ENCODE measurements around the gene NXNL2. TPM values are rescaled to one million over a fixed set of nuclear protein-coding genes. Genes with fewer than 3 reads are reported as not detected.

Gene NXNL2
- total RNA-seq, 2 donors from 2014 or later: not detected

DNA sequence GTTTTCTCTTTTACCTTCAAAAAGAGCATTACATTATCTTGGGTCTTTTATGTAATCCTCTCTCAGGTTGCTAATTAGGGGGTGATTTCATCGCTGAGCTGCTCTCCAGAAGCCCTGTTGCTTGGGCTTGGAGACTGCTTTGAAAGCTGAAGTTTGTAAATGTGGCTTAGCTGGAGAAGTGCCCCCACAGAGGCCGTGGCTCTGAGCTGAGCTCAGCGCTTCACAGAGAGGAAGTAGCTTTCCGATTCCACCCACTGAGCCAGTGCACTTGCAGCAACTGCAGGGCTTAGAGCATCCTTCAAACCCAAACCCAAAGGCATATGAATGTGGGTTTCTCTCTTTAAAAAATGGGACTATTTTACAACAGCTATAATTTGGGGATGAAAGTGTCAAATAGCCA, 13.7 kb upstream of the NXNL2 start:
- Mint-ChIP-seq H3K4me1 (ENCODE audit: low read depth) (no peaks in the 10 kb centered on the region), H3K27ac (no peak overlapping the region), H3K36me3 (ENCODE audit: insufficient read depth in 2 of 2) (no peaks in the 10 kb centered on the region), H3K9me3 (no peaks in the 10 kb centered on the region), H3K4me3 (no peak overlapping the region), H3K27me3 (ENCODE audit: low read depth) (peaks cover 27% of the 10 kb centered on the region)
- DNase-seq (no peak), ATAC-seq (replicated peaks in 1 of 2) (no peak)

- Mint-ChIP-seq H3K4me1 (ENCODE audit: low read depth) (no peaks in the 10 kb centered on the region), H3K27ac (no peak overlapping the region), H3K36me3 (ENCODE audit: insufficient read depth in 2 of 2) (no peaks in the 10 kb centered on the region), H3K9me3 (no peaks in the 10 kb centered on the region), H3K27me3 (ENCODE audit: low read depth) (peaks cover 31% of the 10 kb centered on the region), H3K4me3 (no peak overlapping the region)
- ATAC-seq (replicated peaks in 1 of 2): no peak
- DNase-seq: no peak
These were observed 12.6 kb upstream of the NXNL2 start for GRCh38 chr9:88522360-88522759.

DNA sequence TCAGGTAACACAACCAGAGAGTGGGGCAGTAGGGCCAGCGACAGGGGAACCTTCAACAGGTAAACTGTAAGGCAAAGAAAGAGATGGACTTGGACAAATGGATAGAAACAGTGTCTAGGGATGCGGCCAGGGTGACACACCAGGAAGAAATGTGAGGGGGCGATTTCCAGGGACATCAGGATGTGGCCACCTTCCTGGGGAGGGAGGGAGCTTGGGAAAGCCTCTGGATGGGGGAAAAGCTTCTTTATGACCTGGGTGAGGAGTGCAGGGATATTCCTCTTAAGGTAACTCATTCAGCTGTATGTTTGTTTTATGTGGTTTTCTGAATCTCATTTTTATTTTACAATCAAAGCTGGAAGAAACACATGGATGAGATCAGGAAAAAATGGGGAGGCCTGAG, 11.9 kb upstream of the NXNL2 start:
- H3K27ac Mint-ChIP-seq: no peak overlapping the region
- H3K4me1 Mint-ChIP-seq (ENCODE audit: low read depth): no peaks in the 10 kb centered on the region
- no peak overlapping the region for H3K4me3 Mint-ChIP-seq
- H3K36me3 Mint-ChIP-seq (ENCODE audit: insufficient read depth in 2 of 2): no peaks in the 10 kb centered on the region
- H3K27me3 Mint-ChIP-seq (ENCODE audit: low read depth): peaks cover 26% of the 10 kb centered on the region
- no peaks in the 10 kb centered on the region for H3K9me3 Mint-ChIP-seq
- no peak for DNase-seq
- no peak for ATAC-seq (replicated peaks in 1 of 2)

DNA sequence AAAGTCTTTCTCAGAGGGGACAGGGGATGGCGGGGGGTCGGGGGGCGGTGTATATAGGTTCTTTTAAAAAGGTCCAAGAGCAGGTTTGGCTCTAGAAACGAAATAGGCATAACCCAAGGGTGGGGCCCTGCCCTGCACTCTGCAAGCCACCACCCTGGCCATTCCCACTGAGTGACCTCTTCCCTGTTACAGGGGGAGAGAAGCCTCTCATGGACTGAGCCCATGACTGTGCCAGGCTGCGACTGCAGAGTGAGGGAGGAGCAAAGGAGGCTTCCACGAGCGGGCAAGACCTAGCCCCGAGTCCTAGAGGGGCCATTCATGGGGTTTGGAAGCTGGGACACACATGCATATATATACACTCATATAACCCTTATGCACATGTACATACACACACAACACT, 10.1 kb upstream of the NXNL2 start:
- no peak overlapping the region for H3K4me3 Mint-ChIP-seq
- no peak for DNase-seq
- no peak overlapping the region for H3K27ac Mint-ChIP-seq
- no peak for ATAC-seq (replicated peaks in 1 of 2)
- H3K4me1 Mint-ChIP-seq (ENCODE audit: low read depth): no peaks in the 10 kb centered on the region
- H3K27me3 Mint-ChIP-seq (ENCODE audit: low read depth): peaks cover 40% of the 10 kb centered on the region
- H3K36me3 Mint-ChIP-seq (ENCODE audit: insufficient read depth in 2 of 2): no peaks in the 10 kb centered on the region
- H3K9me3 Mint-ChIP-seq: no peaks in the 10 kb centered on the region

DNA sequence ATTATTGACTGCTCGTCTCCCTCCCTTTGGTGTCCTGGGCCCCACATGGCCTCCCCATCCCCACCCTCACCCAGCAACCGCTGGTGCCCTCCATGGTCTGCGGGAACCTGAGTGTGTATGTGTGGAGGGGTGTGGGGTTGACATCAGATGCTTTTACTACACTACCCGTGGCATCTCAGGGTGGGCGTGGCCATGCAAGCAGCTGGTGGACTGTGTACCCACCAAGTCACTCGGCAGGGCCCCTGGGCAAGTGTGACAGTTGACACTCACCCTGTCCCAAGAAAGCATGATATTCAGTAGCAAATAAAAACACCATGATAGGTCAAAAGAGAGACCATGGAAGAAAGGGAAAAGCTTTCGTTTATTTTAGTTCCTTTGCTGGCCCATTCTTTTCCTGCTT, 7.4 kb upstream of the NXNL2 start:
- Mint-ChIP-seq H3K27ac (no peak overlapping the region), H3K4me3 (no peak overlapping the region), H3K9me3 (no peaks in the 10 kb centered on the region), H3K4me1 (ENCODE audit: low read depth) (peaks cover under 1% of the 10 kb centered on the region), H3K27me3 (ENCODE audit: low read depth) (peaks cover 44% of the 10 kb centered on the region), H3K36me3 (ENCODE audit: insufficient read depth in 2 of 2) (no peaks in the 10 kb centered on the region)
- DNase-seq: no peak
- no peak for ATAC-seq (replicated peaks in 1 of 2)

GRCh38 chr9:88528080-88528790, 6.7 kb upstream of the NXNL2 start:
- DNase-seq: no peak
- H3K27ac Mint-ChIP-seq: no peak overlapping the region
- no peak overlapping the region for H3K4me3 Mint-ChIP-seq
- peaks cover 51% of the 10 kb centered on the region for H3K27me3 Mint-ChIP-seq (ENCODE audit: low read depth)
- H3K36me3 Mint-ChIP-seq (ENCODE audit: insufficient read depth in 2 of 2): no peaks in the 10 kb centered on the region
- no peak for ATAC-seq (replicated peaks in 1 of 2)
- peaks cover 5% of the 10 kb centered on the region for H3K4me1 Mint-ChIP-seq (ENCODE audit: low read depth)
- no peaks in the 10 kb centered on the region for H3K9me3 Mint-ChIP-seq

DNA sequence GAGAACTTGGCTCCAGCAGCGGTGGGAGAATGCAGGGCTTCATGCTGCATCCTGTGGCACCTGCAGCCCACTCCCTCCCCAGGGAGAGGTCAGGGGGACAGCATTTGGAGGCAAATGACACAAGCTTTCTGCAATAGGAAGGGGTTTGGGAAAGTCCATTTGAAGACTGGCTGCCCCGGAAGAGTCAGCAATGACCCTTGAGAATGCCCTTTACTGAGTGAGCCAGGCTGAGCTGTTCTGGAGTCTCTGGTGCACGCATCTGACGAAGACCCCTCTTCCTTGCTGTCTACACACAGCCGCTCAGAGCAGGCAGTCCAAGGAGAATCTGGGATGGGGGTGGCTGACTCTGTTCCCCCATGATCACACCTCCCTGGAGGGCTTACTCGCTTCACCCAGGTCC, 5.5 kb upstream of the NXNL2 start:
- Mint-ChIP-seq H3K27ac (no peak overlapping the region), H3K4me1 (ENCODE audit: low read depth) (peaks cover 10% of the 10 kb centered on the region), H3K27me3 (ENCODE audit: low read depth) (peaks cover 60% of the 10 kb centered on the region), H3K4me3 (no peak overlapping the region), H3K36me3 (ENCODE audit: insufficient read depth in 2 of 2) (peaks cover 2% of the 10 kb centered on the region in 2 donors), H3K9me3 (no peaks in the 10 kb centered on the region)
- ATAC-seq (replicated peaks in 1 of 2) (no peak), DNase-seq (no peak)

GRCh38 chr9:88530051-88530450, 4.9 kb upstream of the NXNL2 start:
- Mint-ChIP-seq H3K9me3 (no peaks in the 10 kb centered on the region), H3K4me1 (ENCODE audit: low read depth) (peaks cover 10% of the 10 kb centered on the region), H3K4me3 (no peak overlapping the region), H3K27ac (no peak overlapping the region), H3K36me3 (ENCODE audit: insufficient read depth in 2 of 2) (peaks cover 2% of the 10 kb centered on the region in 2 donors), H3K27me3 (ENCODE audit: low read depth) (peaks cover 60% of the 10 kb centered on the region)
- DNase-seq (no peak), ATAC-seq (replicated peaks in 1 of 2) (no peak)

DNA sequence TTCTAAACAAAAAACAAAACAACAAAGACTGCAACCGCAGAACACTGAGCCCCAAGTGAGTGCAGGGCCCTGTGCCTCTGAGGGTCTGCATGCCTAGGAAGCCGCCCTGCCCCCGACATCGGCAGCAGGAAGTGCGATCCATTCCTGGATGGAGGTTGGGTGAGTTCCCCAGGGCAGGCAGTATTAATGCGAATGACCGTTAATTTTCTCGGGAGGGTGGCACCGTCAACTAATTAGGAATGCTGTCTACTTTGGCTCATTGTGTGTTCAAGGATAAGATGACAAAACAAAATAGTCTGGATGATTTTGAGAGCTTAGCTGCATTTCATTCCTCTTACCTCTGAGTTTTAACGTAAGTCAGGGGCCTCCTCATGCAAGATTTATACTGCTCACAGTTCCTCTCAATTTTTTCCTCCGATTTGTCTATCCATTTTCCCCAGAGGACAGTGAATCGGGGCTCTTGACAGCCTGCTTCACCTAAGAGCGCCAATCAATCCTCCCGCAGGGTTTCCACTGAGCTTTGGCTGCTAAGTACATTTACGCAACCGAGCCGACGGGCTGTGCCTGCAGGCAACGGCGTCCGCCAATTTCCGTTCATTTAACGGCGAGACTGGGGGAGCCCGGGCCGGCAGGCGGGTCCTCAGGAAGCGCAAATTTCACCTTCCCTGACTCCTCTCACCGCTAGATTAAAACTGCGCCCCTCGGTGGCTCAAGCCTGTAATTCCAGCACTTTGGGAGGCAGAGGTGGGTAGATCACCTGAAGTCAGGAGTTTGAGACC, 2.9 kb upstream of the NXNL2 start:
- DNase-seq (no peak), ATAC-seq (replicated peaks in 1 of 2) (no peak)
- H3K36me3 Mint-ChIP-seq (ENCODE audit: insufficient read depth in 2 of 2): peaks cover 2% of the 10 kb centered on the region in 2 donors
- H3K9me3 Mint-ChIP-seq: no peaks in the 10 kb centered on the region
- H3K4me1 Mint-ChIP-seq (ENCODE audit: low read depth): peaks cover 10% of the 10 kb centered on the region
- H3K27ac Mint-ChIP-seq: no peak overlapping the region
- peaks cover 60% of the 10 kb centered on the region for H3K27me3 Mint-ChIP-seq (ENCODE audit: low read depth)
- H3K4me3 Mint-ChIP-seq: peak overlapping the region in 1 of 2 donors; percentile 8

- Mint-ChIP-seq H3K36me3 (ENCODE audit: insufficient read depth in 2 of 2) (peaks cover 2% of the 10 kb centered on the region in 2 donors), H3K4me3 (peak overlapping the region; percentile 52 to 55), H3K27ac (peak overlapping the region; percentile 19), H3K4me1 (ENCODE audit: low read depth) (peaks cover 10% of the 10 kb centered on the region), H3K9me3 (no peaks in the 10 kb centered on the region), H3K27me3 (ENCODE audit: low read depth) (peaks cover 65% of the 10 kb centered on the region)
- ATAC-seq (replicated peaks in 1 of 2): peak in 1 of 2 donors; percentile 19
- DNase-seq: no peak
These were observed 975 bp upstream of the NXNL2 start for GRCh38 chr9:88533951-88534455.

DNA sequence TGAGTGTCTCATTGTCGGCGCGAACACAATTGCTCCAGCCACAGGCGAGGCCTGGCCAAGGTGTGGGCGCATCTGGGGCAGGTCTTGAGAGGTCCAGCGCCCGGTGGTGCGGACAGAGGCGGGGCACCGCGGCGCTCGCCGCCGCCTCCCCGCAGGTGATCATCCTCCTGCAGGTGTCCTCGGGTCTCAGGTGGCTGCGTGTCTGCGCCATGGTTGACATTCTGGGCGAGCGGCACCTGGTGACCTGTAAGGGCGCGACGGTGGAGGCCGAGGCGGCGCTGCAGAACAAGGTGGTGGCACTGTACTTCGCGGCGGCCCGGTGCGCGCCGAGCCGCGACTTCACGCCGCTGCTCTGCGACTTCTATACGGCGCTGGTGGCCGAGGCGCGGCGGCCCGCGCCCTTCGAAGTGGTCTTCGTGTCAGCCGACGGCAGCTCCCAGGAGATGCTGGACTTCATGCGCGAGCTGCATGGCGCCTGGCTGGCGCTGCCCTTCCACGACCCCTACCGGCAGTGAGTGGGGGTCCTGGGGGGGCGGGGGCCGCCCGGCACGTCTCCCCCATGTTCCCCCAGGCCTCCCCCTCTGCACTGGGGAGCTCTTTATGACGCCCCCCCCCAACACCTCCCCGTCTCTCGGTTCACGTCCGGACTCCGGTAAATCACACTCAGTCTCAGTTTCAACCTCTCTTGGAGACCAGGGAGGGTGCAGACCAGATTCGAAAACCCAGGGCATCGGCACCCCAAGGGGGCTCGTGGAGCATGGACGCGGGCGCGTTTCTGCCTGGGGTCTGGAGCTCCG, 446 bp downstream of the NXNL2 start:
- ATAC-seq (replicated peaks in 1 of 2) (peak; percentile 36 to 37), DNase-seq (no peak)
- peaks cover 2% of the 10 kb centered on the region in 2 donors for H3K36me3 Mint-ChIP-seq (ENCODE audit: insufficient read depth in 2 of 2)
- H3K4me1 Mint-ChIP-seq (ENCODE audit: low read depth): peaks cover 10% of the 10 kb centered on the region
- H3K4me3 Mint-ChIP-seq: peak overlapping the region; percentile 65 to 68
- no peak overlapping the region for H3K27ac Mint-ChIP-seq
- H3K9me3 Mint-ChIP-seq: no peaks in the 10 kb centered on the region
- peaks cover 53% of the 10 kb centered on the region for H3K27me3 Mint-ChIP-seq (ENCODE audit: low read depth)

DNA sequence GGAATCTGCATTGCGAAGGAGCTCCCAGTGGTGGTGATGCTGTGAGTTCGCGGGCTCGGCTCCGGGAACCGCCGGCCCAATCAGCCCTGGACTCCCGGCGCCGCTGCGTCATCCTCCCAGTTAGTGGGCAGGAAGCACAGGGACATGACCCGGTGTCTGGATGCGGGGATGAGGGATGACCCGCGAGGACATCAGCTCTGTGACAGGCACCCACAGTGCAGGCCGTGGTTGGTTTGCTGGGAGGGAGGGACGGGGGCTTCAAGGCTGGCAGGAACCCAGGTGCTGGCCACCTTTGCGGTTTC, 996 bp downstream of the NXNL2 start:
- ATAC-seq (replicated peaks in 1 of 2) (no peak), DNase-seq (no peak)
- peaks cover 52% of the 10 kb centered on the region for H3K27me3 Mint-ChIP-seq (ENCODE audit: low read depth)

More for the DNA sequence above, 996 bp downstream of the NXNL2 start:
- Mint-ChIP-seq H3K9me3 (no peaks in the 10 kb centered on the region), H3K27ac (no peak overlapping the region), H3K4me3 (peak overlapping the region; percentile 43 to 49), H3K4me1 (ENCODE audit: low read depth) (peaks cover 10% of the 10 kb centered on the region), H3K36me3 (ENCODE audit: insufficient read depth in 2 of 2) (peaks cover 2% of the 10 kb centered on the region in 2 donors)

All from activated T-cell treated with anti-CD3 and anti-CD28 coated beads, Interleukin-2, amount 50 U/mL, for 72 hours (primary cell).